Progenitor cell of endocrine pancreas (in vitro differentiated cells): ENCODE data around the gene COMMD3. TPM values are rescaled to one million over a fixed set of nuclear protein-coding genes. Genes with fewer than 3 reads are reported as not detected.

ENCODE experiments used
- DNase-seq: peaks from one replicate; pipeline ENCODE4 v3.0.0; 2021; ENCODE audit warnings: low spot score; ENCODE audit not compliant: unreplicated experiment
- H3K27ac Mint-ChIP-seq: 2 replicates; pipeline ENCODE4 v1.8.0; 2021; ENCODE audit warnings: mild to moderate bottlenecking, moderate library complexity, mixed read lengths
- H3K27me3 Mint-ChIP-seq: 2 replicates; pipeline ENCODE4 v1.8.0; 2021; ENCODE audit warnings: mixed read lengths
- H3K36me3 Mint-ChIP-seq: 2 replicates; pipeline ENCODE4 v1.8.0; 2022; ENCODE audit warnings: mixed read lengths; ENCODE audit not compliant: insufficient read depth
- H3K4me1 Mint-ChIP-seq: 2 replicates; pipeline ENCODE4 v1.8.0; 2021; ENCODE audit warnings: low read depth, mixed read lengths
- H3K4me3 Mint-ChIP-seq: 2 replicates; pipeline ENCODE4 v1.8.0; 2021; ENCODE audit warnings: low read depth, mild to moderate bottlenecking, moderate library complexity, mixed read lengths
- H3K9me3 Mint-ChIP-seq: 2 replicates; pipeline ENCODE4 v1.8.0; 2021; ENCODE audit warnings: low read depth, mixed read lengths
- CTCF ChIP-seq: fragments of 200-600 bp; sonication (generic); IDR thresholded peaks from one replicate; pipeline ENCODE4 v1.5.0; 2021; ENCODE audit warnings: antibody characterized with exemption, mild to moderate bottlenecking; ENCODE audit not compliant: unreplicated experiment
- total RNA-seq: library from RNA; stranded (reverse); gene quantifications from 2 replicates; pipeline ENCODE4 v1.2.1, GENCODE V29; 2021

The COMMD3 gene
- total RNA-seq, 1 donor from 2014 or later: 48.5 TPM

GRCh38 chr10:22340329-22341189 is 24.4 kb downstream of the COMMD3 start:
- Mint-ChIP-seq H3K36me3 (no peaks in the 10 kb centered on the region), H3K9me3 (no peaks in the 10 kb centered on the region), H3K27me3 (peaks cover 78% of the 10 kb centered on the region), H3K4me1 (peaks cover 4% of the 10 kb centered on the region), H3K4me3 (peak overlapping the region; percentile 83), H3K27ac (peak overlapping the region; percentile 95)
- DNase-seq: peak; percentile 63
- no peak for TF ChIP-seq CTCF

GRCh38 chr10:22341190-22341925 is 25.2 kb downstream of the COMMD3 start:
- TF ChIP-seq CTCF: no peak
- Mint-ChIP-seq H3K4me3 (peak overlapping the region; percentile 76), H3K27ac (peak overlapping the region; percentile 91), H3K9me3 (no peaks in the 10 kb centered on the region), H3K36me3 (no peaks in the 10 kb centered on the region), H3K4me1 (peaks cover 4% of the 10 kb centered on the region), H3K27me3 (peaks cover 82% of the 10 kb centered on the region)
- peak; percentile 42 for DNase-seq

GRCh38 chr10:22341926-22342196 is 25.7 kb downstream of the COMMD3 start:
- Mint-ChIP-seq H3K36me3 (no peaks in the 10 kb centered on the region), H3K4me1 (peaks cover 4% of the 10 kb centered on the region), H3K4me3 (no peak overlapping the region), H3K27me3 (peaks cover 83% of the 10 kb centered on the region), H3K27ac (no peak overlapping the region), H3K9me3 (no peaks in the 10 kb centered on the region)
- no peak for TF ChIP-seq CTCF
- DNase-seq: no peak

GRCh38 chr10:22342421-22342820 is 26.2 kb downstream of the COMMD3 start:
- Mint-ChIP-seq H3K4me3 (no peak overlapping the region), H3K4me1 (peaks cover 4% of the 10 kb centered on the region), H3K9me3 (no peaks in the 10 kb centered on the region), H3K27ac (no peak overlapping the region), H3K27me3 (peaks cover 81% of the 10 kb centered on the region), H3K36me3 (no peaks in the 10 kb centered on the region)
- TF ChIP-seq CTCF: no peak
- DNase-seq: no peak

- peaks cover 77% of the 10 kb centered on the region for H3K27me3 Mint-ChIP-seq
- H3K9me3 Mint-ChIP-seq: no peaks in the 10 kb centered on the region
- H3K4me3 Mint-ChIP-seq: no peak overlapping the region
- no peak overlapping the region for H3K27ac Mint-ChIP-seq
- H3K4me1 Mint-ChIP-seq: peaks cover 4% of the 10 kb centered on the region
- TF ChIP-seq CTCF: no peak
- no peaks in the 10 kb centered on the region for H3K36me3 Mint-ChIP-seq
- DNase-seq: no peak
These were observed 27.5 kb downstream of the COMMD3 start for GRCh38 chr10:22343731-22344130.
